Activated gamma-delta T cell treated with Interleukin-2 at 50 U/mL for 16 hours (primary cell): ENCODE results near the gene RRAGC.

Source experiments
- DNase-seq: peaks from one replicate; pipeline ENCODE4 v3.0.0-alpha.2; 2020

RRAGC gene, protein sequence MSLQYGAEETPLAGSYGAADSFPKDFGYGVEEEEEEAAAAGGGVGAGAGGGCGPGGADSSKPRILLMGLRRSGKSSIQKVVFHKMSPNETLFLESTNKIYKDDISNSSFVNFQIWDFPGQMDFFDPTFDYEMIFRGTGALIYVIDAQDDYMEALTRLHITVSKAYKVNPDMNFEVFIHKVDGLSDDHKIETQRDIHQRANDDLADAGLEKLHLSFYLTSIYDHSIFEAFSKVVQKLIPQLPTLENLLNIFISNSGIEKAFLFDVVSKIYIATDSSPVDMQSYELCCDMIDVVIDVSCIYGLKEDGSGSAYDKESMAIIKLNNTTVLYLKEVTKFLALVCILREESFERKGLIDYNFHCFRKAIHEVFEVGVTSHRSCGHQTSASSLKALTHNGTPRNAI

DNA sequence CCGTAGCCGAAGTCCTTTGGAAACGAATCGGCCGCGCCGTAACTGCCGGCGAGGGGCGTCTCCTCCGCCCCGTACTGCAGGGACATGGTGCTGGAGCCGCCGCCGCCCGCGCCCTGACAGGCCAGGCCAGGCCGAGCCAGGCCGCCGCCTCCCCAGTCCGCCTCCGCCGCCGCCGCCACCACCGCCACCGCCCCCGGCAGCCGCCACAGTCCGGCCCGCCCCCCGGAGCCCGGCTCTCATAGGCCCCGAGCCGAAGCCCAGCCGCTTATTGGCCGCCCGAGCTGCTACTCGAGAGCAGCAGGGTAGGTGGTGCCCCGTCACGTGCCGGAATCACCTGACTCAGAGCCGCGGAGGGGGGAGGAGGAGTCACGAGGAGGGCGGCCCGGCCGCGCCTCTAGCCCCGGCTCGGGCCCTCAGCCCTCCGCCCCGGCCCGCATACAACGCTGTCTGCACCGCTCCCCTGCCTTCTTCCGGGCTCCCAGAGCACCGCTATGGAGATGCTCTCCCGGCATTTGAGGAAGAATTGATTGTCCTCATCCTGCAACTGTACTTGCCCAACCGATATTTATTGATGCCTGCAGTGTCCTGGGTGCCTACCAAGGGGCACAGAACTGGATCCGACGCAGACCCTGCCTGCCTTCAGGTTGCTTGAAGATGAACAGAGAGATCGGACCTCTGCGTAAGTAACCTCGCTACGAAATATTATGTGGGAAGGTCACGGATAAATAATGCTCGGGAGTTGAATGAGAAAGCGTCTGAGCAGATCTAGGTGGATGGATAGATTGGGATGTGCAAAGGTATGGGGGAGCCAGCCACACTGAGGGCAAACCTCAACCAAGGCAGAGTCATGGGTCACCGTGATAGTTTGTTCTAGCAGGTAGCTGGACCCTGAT, at the start of gene RRAGC:
Gene RRAGC (minus strand): TSS at position 212 of the 893 bp plus-strand sequence. CDS start 126 bp downstream, at position 86.
- peak; percentile 99 for DNase-seq

DNA sequence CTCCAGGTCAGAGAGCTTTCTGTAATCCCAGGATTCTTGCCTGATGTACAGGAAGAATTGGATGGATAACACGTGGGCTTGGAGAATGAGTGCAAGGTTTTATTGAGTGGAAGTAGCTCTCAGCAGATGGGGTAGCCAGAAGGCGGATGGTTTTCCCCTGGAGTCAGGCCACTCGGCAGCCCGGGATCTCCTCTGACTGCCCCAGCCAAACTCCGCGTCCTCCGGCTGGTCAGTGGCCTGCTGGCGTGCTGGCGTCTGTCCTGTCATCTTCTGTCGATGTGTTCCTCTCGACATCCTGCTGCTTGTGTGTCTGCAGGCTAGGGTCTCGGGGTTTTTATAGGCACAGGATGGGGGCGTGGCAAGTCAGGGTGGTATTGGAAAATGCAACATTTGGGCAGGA, 49.2 kb upstream of the RRAGC start:
- DNase-seq, result no peak

DNA sequence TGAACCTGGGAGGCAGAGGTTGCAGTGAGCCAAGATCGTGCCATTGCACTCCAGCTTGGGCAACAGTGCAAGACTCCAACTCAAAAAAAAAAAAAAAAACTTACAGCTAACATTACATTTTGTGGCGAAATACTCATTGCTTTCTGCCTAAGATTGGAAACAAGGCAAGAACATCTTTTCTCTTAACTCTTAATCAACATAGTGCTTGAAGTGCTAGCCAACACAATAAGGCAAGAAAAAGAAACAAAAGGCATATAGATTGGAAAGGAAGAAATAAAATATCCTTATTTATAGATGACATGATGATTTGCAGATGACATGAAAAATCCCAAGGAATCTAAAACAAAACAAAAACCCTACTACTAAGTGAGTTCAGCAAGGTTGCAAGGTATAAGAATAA, 46.4 kb upstream of the RRAGC start:
- no peak for DNase-seq

DNA sequence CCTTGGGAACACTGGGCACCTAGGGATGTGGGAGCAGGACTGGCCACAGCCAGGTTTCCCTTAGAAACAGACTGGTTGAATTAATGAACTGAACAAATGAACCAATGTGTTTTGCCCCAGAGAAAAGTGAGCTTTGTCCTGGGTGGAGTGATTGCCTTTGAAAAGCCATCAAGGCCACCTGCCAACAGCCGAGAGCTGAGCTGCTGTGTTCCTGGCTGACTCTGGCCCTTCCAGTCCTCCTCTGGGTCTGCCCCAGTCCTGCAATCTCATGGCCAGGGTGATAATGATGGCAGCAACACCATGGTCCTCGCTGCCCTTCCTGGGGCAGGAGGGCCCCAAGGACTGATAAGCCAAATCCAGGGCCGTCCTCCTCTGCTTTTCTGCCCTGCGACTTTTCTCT, 40.0 kb upstream of the RRAGC start:
- no peak for DNase-seq

DNA sequence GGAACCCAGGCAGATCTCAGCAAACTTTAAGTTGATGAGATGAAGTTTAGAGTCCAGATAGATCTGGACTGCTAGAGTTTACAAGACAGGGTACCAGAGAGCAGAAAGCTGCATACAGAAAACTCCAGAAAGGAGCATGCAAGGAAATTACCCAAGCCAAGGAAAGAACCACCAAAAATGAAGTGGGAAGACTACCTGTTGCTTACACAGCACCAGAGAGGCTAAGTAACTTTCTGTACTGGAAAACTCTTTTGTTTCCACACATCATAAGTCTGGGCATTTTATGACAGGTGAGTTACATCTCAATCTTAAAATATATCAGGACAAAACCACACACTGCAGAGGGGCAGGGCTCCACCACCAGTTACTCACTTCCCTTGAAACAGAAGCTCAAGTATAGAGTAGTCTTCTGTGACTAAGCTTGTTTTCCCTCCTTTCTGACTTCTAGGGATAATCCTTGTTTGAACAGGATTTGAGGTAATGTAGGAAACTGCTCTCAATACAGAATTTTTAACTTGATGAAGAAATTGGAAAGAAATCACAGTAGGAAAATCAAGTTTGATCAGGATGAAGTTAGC, 39.2 kb upstream of the RRAGC start:
- no peak for DNase-seq

DNA sequence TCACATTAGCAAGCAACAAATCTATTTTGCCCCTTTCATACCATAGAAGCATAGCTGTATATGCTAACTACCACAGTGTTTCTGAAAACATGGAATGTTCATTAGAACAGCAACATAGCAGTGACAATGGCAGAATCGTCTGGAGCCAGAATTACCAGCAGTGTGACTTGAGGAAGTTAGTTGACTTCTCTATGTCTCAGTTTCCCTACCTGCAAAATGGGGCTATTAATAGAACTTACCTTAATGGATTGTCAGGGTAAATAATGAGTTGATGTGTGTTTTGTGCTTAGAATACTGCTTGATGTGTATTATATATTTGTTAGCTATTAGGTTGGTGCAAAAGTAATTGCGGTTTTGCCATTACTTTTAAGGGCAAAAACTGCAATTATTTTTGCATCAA, 36.6 kb upstream of the RRAGC start:
- DNase-seq, result no peak

DNA sequence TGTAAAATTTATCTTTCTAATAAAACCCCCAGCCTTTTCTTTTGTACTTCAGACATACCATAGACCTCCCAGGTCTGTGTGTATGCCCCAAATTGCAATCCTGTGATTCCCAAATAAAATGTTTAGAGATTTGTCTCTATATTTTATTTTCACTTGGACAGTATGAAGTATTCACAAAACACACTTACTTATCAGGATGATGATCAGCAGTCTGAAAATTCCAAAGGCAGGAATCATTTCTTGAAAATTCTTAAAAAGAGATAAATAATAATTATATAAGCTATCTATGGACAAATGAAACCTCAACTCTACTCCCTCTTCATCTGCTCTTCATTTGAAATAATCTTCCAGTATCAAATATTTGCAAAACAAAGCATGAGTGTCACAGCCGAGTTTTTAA, 33.4 kb upstream of the RRAGC start:
- no peak for DNase-seq

DNA sequence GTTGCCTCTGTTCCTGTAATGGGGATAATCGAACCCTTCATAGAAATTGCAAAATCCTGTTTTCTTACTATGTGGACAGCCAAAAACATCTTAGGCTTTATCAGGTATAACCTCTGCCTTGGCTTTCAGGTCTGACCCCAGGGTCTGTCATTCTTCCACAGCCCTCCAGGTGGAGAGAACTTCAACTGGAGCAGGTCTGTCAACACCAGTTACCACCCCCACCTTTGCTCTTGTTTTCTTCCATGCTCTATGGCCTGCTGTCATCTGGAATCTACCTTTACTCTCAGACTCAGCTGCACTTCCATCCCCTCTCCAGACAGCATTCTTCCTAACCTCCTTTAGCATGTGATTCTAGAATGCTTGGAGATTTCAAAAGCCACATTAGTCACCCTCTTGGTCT, 32.2 kb upstream of the RRAGC start:
- no peak for DNase-seq

DNA sequence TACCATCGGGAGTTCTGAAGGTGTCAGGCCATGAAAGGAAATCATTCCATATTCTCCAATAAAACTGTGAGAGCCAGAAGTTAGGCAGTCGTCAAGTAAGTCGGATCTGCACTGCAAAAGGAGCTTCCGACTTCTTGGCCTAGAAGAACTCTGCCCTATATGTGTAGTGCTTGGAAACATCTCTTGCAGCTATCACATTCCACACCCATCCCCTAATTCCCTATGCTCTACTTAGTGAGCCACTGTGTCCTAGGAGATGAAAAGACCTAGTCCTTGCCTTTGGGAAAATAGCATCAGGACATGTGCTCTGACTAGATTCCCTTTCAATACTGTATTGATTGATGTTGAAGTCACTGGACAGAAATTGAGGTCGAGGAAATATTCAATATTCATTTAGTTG, 30.0 kb upstream of the RRAGC start:
- DNase-seq, result no peak

DNA sequence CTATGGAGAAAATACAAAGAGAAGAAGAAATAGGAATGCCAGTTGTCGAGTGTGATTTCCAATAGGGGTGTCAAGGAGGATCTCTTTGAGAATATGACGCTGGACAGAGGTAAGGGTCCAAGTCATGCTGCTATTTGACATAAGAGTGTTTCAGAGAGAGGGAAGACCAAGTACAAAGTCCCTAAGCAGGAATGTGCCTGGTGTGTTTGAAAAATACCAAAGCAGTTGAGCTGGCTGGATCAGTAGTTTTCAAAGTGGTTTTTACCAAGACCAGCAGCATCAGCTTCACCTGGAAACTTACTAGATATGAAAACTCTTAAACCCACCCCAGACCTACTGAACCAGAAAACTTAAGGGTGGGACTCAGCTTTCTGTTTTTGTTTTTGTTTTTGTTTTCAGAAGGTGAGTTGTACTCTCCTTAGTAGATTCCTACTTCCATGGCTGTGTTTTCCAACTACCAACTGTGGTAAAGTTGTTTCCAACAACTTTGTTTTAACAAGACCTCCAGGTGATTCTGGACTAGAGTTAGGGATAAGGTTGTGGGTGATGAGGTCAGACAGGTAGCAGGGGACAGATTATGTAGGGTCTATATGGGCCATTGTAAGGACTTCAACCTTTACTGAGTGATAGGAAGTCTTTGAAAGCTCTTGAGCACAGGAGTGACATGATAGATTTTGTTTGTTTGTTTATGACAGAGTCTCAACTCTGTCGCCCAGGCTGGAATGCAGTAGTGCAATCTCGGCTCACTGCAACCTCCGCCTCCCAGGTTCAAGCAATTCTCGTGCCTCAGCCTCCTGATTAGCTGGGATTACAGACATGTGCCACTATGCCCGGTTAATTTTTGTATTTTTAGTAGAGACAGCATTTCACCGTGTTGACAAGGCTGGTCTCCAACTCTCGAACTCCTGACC, 29.1 kb upstream of the RRAGC start:
- no peak for DNase-seq

DNA sequence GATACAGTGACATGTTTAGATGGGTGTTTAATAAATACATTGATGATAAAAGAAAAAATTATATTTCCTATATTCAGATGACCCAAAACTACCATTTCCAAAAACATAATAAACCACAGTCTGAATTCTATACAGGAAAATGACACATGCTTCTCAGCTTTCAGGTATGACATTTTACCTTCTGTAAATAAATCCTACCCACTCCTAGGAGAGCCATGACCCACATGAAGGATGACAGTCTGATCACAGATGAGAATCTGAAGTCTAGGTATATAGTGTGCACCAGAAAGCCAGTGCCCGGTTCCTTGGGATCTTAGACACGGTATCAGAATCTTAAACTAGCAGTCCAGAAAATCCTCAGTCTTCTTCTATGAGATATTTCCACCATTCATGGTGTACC, 25.5 kb upstream of the RRAGC start:
- DNase-seq, result no peak

DNA sequence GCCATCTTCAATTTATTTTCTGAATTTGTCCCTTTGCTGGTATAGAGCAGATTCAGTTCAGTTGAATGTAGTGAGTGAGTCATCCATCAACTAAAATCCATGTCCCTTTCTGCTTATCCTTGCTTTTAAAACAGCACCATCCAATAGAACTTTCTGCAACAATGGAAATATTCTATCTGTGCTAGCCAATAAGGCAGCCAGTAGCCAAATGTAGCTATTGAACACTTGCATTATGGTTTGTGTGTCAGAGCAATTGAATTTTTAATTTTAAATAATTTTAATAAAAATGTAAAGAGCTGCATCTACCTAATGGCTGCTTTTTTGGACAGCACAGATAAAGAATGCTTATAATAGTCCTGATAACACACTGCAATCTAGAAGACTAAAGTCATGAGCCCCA, 21.9 kb upstream of the RRAGC start, which contains the start of gene GJA9:
Gene GJA9 (minus strand): TSS at position 101 of the 400 bp plus-strand sequence. CDS start 5,489 bp downstream, outside the sequence.
- no peak for DNase-seq

DNA sequence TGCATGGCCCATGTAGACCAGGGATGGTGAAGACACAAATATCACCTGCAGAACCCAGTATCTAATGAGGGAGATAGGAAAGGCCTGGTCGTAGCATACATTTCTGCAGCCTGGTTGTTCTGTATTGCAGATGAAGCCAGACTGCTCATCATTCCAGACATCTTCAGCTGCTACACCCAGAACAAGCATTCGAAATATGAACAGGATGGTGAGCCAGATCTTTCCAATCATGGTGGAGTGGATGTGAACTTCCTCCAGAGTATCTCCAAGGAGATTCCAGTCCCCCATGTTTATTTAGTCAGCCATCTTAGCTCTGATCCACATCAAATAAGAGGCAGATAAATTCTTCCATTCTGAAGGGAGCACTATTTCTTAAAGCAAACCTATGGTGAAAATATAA, 16.2 kb upstream of the RRAGC start:
- DNase-seq, result no peak

DNA sequence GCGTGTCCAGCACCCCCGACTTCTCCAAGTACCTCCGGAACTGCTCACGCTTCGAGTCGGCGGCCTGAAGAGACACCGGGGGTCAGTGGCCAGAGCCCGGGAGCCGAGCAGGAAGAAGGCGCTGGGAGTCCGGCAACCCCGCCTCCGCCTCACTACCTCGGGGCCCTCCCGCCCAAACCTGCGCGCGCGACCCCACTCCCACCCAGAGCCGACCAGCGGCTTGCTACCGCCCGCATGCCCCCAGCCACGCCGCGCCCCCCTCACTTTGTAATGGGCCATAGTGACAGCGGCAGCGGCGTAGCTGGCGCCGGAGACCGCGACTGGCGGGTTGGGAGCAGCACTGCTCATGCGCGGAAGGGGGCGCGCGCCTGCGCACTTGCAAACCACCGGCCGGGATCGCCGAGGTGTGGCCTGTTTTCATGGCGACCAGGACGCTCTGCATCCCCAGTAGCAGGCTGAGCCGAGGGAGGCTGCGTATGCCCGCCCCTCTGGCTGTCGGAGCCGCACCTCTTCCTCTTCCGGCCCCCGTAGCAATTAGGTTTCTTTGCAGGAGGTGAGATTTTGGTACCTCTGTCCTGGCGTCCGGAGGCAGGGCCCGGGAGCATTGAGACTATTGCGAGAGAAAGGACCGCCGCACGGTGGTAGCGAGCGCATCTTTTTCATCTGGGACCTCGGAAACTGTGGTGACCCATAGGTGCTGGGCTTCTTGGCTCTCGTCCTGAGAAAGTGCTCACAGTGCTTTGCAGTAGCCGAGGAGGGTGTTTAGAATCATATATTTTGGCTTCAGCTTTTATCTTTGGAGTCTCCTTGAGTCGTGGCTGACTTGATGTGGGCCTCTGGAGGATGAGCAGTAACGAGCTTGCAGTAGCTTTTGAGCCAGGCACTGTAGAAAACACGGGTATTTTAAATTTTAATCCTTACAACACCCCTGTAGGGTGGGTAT, 13.7 kb upstream of the RRAGC start, which contains the start of gene MYCBP:
Gene MYCBP (minus strand): TSS at position 322 of the 943 bp plus-strand sequence. CDS start 43 bp downstream, at position 279.
- DNase-seq, result peak; percentile 96

DNA sequence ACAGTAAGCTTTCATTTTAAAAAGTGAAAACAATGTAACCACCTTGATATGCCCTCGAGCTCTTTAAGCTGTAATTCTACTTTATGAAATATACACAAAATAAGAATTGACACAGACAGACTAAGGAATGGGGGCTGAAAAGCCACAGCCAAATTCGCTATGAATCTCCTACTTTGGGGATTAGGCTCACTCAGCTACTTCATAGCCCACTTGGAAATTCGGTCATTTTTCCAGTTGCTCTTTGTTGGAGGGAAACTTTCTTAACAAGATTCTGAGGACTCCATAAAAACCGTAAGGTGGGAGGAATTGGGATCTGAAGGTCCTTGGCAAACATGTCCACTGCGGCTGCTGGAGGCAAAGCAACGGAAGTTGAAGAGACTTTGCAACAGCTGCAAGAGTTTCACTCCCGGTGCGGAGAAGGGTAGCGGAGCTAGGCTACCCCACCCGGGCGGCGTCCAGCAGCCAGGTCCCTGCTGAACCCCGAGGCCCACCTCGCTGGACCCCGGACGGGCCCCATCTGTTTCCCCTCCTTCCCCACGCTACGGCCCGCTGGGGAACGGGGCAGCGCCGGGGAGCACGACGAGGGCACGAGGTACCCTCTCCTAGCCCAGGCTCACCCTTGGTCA, 12.9 kb upstream of the RRAGC start:
- DNase-seq, result peak; percentile 10

DNA sequence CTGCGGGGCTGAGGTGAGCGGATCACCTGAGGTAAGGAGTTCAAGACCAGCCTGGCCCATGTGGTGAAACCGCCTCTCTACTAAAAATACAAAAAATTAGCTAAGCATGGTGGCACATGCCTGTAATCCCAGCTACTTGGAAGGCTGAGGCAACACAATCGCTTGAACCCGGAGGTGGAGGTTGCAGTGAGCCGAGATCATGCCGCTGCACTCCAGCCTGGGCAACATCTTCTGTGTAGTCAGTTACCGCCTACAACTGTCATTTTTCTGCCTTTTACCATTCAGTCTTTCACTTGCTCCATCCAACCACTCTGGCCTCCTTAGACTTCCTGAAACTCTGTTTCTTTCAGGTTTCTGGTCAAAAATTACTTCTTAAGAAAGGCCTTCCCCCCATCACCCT, 11.4 kb upstream of the RRAGC start:
- no peak for DNase-seq

DNA sequence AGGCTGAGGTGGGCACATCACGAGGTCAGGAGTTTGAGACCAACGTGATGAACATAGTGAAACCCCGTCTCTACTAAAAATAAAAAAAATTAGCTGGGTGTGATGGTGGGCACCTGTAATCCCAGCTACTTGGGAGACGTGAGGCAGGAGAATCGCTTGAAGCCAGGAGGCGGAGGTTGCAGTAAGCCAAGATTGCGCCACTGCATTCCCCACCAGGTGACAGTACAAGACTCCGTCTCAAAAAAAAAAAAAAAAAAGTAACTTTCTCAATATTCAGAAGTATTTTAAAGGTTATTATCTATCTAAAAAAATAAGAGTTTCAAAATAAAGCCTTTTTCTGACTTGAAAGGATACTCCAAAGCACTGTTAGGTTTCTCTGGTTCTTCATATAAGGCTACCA, 7.6 kb upstream of the RRAGC start:
- no peak for DNase-seq

DNA sequence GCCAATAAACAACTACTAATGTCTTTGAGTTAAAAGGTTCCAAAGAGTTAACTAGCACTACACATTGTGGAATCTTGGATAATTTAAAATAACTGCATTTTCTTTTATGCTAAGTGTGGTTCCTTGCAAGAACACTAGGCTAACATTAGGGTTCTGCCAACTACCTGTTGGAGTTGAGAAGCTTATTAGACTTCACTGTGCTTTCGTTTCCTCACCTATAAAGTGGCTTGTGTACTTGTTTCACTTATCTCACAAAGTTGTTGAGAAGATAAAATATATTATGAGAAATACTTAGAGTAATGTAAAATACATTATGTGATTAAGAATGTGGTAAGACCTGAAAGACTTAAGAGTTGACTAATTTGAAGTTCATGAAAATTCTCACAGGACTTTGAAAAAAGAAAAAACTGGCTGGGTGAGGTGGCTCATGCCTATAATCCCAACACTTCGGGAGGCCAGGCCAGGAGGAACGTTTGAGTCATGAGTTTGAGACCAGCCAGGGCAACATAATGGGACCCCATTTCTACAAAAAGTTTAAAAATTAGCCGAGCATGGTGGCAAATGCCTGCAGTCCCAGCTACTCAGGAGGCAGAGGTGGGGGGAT, 5.6 kb upstream of the RRAGC start:
- no peak for DNase-seq

DNA sequence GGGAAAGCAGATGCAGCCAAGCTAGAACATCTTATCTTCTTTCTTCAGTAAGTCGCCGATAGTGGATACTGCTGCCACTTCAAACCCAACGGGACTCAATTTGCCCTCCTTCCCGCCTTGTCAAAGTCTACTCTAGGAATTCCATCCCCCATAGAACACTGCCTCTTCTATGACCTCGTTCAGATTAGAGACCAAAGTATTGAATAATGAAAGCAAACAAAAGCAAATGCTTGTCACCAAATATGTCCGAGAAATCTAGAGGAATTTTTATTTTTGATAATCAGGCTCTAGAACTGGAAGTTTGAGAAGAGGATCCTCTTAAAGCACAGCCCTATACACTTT, 853 bp upstream of the RRAGC start:
- no peak for DNase-seq

DNA sequence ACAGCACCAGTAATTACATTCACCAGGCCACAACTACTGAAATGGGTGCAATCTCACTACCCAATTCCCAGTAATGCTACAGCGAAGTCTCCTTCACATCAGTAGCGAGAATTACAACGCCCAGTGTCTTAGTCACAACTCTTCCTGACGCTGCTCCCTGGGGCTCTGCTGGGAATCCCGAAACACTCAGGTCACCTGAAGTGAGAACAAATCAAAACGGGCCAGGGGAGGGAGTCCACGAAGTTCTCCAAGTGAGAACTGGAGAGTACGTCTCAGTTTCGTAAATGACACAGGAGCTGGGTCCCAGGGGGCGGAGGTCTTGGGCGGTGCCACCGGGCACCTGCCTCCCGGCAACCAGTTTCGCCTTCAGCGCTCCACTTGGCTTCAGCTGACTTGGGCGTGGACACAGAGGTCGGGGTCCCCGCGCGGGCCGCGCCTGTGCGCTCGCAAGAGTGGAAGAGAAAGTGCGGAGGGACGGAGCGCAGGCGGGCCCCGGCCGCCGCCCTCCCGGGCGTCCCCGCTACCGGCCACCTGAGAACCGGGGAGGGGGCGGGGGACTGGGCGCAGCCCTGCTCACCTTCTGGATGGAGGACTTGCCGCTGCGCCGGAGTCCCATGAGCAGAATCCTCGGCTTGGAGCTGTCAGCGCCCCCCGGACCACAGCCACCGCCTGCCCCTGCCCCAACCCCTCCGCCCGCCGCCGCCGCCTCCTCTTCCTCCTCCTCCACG, 575 bp downstream of the RRAGC start:
- peak; percentile 18 for DNase-seq
